NCI-H774 (cell line): Measurements from ENCODE around the gene CHRNG.
"Not testable (repeated sequence)": the region's sequence is repeated elsewhere in the genome, so short reads cannot be mapped to it uniquely, and the experiment has no call there.

ENCODE experiments used
- DNase-seq: peaks from one replicate; lab custom pipeline; 2025; lab: John Stamatoyannopoulos, UW

The CHRNG gene

DNA sequence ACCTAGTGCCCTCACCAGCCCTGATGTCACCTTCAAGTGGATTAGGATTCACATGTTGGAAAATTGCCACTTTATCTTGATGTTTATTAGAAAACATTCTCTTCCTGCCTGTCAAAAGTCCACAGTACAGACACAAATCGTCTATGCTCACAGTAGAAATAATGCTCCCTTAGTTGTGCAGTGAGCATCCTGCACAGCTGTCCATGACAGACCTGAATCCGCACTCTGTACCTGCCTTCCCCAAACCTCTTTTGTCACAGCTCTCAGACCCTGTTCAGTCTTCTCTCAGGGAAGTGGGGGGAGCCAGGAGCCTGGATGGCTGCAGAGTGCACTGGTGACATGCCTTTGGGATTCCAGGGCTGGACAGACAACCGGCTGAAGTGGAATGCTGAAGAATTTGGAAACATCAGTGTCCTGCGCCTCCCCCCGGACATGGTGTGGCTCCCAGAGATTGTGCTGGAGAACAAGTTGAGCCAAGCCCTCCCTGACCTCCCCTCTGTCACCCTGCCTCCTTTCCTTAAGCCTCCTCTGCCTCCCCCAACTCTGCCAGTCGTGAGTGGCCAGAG lies 11.5 kb upstream of the CHRNG start:
- DNase-seq, result no peak

- DNase-seq, result no peak
These were observed 10.6 kb upstream of the CHRNG start for GRCh38 chr2:232528746-232529460.

DNA sequence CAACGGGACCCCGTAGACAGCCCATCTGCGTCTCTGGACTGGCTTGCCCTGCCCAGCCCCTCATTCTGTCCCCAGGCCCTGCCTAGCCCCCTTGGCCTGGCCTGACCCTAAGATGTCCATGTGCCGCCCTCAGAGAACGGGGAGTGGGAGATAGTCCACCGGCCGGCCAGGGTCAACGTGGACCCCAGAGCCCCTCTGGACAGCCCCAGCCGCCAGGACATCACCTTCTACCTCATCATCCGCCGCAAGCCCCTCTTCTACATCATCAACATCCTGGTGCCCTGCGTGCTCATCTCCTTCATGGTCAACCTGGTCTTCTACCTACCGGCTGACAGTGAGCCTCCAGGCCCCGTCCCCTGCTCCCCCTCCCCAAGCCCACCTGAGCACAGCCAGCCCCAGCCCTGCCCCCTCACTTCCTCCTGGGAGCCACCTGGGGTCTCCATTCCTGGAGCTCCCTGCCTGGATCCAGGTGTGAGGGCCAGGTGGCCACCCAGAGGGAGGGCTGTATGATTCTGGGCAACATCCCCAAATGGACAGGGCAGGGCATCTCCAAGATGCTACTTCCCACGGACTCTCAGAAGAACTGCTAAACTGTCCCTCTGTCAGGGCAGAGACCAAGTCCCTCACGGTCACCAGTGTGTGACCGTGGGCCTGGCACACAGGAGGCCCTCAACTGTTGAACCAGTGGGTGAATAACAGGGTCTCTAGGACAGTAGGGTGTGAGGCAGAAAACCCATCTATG lies 9.5 kb upstream of the CHRNG start:
- DNase-seq, result no peak

DNA sequence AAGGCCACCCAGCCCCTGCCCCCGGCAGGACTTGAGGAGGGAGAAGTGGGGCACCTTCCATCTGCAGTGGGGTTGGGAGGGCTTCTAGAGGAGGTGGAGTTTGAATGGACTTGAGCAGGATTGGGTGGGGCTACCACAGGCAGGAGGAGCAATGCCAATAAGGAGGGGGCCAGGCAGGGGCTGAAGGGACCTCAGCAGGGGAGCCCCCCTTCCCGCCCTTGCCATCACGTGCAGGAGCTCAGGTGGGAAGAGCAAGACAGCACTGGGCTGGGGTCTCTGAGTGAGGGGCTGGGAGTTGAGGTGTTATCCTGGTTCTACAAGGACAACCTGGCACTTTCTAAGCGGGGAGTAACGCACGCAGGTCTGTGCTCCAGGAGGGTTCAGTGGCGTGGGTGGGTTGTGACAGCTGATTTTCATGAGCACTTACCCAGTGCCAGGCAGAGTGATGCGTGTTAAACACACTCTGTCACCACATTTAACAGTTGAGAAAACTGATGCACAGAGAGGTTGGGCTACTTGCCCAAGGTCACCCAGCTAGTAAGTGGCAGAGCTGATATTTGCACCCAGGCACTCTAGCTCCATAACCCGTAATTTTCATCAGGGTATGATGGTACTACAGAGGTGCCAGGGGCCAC lies 8.7 kb upstream of the CHRNG start:
- DNase-seq, result no peak

DNA sequence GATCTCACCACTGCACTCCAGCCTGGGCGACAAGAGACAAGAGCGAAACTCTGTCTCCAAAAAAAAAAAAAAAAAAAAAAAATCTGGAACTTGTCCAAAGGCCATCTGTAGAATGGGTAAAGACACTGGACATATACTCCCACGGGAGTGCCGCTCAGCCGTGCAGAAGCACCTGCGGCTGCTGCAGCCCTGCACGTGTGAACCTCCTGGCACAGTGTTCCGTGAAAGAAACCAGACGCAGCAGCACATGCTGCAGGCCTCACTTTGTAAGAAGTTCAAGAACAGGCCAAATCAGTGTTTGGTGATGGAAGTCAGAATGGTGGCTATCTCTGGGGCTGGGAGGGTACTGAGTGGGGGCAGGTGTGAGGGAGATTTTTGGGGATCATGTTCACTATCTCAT lies 7.1 kb upstream of the CHRNG start:
- DNase-seq, result no peak

- not testable (repeated sequence) for DNase-seq
These were observed 6.7 kb upstream of the CHRNG start for GRCh38 chr2:232532821-232533220.

- no peak for DNase-seq
These were observed 5.4 kb upstream of the CHRNG start for GRCh38 chr2:232533944-232534710.

DNA sequence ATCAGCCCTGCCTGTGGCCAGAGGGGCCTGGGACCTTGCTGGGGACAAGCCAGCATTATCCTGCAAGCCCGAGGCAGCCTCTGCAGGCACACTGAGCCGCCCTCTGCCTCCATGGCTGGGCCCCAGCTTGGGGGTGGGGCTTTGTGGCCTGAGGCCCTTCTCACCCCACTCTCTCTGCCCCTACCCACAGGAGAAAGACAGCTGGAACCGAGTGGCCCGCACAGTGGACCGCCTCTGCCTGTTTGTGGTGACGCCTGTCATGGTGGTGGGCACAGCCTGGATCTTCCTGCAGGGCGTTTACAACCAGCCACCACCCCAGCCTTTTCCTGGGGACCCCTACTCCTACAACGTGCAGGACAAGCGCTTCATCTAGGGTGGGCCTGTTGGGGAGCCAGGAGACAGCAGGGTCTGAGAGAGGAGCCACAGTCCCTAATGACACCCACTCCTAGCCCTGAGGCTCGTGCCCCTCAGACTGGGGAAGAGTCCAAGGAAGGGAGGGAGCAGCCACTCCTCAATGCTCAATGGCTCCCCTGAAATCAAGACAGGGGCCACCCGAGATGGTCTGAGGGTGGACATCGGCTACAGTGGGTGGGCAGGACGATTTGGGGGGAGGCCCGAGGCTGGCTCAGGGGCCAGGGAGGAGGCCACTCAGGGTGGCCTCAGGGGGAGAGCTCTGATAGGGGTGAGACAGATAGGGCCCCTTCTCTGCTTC lies 4.4 kb upstream of the CHRNG start:
- no peak for DNase-seq

DNA sequence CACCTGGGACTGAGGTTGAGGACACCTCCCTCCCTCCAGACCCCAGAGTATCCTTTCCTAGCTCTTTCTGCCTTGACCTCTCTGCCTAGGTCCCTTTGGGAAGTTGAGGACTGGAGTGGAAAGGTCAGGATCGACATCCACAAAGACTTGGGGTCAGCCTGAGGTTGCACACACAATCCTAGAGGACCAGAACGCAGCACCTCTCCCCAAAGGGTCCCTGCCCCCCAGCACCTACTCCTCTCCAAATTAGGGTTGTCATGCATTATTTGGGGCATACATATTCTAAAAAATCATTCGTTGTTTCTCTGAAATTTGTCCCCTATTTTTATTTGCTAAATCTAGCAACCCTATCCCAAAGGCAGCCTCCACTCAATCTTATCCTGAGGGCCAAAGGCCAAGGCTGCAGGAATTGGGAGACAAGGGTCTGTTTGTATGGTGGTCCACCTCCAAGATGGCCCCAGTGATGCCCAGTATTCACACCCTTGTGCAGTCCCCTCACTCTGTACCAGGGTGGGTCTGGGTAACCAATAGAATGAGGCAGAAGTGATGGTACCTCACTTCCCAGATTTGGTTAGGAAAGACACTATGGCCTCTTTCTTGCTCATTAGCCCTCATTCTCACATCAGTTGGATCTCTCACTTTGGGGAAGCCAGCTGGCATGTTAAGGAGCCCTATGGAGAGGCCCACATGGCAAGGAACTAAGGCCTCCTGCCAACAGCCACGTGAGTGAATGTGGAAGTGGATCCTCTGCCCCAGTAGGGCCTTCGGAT lies 3.5 kb upstream of the CHRNG start:
- DNase-seq, result no peak

- DNase-seq, result peak; percentile 5
These were observed 2.4 kb upstream of the CHRNG start for GRCh38 chr2:232537079-232537478.

- DNase-seq, result no peak
These were observed 2.0 kb upstream of the CHRNG start for GRCh38 chr2:232537499-232537898.

DNA sequence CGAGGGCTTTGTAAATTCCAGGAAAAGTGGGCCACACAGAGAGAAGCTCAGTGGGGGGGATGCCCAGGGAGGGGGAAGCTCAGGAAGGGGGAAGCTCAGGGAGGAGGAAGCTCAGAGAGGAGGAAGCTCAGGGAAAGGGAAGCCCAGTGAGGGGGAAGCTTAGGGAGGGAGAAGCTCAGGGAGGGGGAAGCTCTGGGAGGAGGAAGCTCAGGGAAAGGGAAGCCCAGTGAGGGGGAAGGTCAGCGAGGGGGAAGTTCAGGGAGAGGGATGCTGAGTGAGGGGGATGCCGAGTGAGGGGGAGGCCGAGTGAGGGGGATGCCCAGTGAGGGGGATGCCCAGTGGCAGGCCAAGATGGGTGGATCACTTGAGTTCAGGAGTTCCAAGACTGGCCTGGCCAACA lies 821 bp upstream of the CHRNG start:
- no peak for DNase-seq

GRCh38 chr2:232540441-232541041 lies 1.0 kb downstream of the CHRNG start:
- no peak for DNase-seq

DNA sequence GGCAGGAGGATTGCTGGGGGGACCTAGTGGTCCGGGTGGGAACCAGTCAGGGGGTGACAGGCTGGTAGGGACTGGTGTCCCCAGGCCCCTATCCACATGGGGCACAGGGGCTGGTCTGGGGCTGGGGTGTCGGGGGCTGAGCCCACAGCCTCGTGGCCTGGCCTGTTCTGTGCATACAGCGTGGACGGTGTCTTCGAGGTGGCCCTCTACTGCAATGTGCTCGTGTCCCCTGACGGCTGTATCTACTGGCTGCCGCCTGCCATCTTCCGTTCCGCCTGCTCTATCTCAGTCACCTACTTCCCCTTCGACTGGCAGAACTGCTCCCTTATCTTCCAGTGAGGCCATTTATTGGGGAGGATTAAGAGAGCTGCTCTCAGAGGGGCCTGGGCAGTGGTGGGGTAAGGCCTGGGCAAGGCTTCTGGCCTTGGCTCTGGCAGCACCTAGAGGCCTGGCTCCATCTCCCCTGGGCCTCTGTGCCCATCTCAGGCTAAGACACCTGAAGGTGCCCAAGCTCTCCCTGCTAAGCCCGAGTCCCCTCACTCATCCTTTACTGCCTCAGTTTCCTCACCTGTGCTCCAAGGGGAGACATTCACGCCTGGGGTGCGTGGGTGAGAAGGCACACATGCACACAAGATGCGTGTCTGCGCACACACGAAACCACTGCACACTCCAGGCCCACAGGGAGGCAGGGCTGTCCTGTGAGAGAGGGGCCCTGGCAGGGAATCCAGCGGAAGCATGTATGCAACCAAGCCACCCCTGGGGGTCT lies 1.9 kb downstream of the CHRNG start:
- DNase-seq, result no peak

- DNase-seq, result no peak
These were observed 2.6 kb downstream of the CHRNG start for GRCh38 chr2:232541961-232542714.

DNA sequence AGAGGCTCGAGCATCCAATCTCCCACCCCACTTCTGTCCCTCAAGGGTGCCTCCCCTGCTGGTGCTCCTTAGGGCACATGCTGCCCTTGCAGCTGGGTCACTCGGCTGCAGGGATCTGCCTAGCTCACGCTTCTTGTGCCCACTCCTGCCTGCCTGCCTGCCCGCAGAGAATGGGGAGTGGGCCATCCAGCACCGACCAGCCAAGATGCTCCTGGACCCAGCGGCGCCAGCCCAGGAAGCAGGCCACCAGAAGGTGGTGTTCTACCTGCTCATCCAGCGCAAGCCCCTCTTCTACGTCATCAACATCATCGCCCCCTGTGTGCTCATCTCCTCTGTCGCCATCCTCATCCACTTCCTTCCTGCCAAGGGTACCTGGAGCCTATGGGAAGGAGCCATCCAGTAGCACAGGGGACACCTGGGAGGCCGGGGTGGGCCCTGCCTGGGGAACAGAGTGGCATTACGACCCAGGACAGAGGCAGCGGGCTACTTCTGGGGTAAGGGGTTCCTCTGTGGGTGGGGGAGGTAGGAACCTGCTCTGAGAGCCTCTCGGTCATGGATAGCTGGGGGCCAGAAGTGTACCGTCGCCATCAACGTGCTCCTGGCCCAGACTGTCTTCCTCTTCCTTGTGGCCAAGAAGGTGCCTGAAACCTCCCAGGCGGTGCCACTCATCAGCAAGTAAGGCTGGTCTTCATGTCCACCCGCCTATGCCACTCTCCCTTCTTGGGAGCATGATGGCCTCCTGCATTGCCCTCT lies 3.4 kb downstream of the CHRNG start:
- DNase-seq, result no peak

- DNase-seq, result no peak
These were observed 4.0 kb downstream of the CHRNG start for GRCh38 chr2:232543491-232543890.
